ENCODE results near the gene TGFB2. TPM values are rescaled to one million over a fixed set of nuclear protein-coding genes. Genes with fewer than 3 reads are reported as not detected.

TGFB2 gene
- polyA plus RNA-seq, 1 experiment: 4.8 TPM

- Histone ChIP-seq H3K4me3 (ENCODE audit: low read depth, low read length) (no peak overlapping the region), H3K36me3 (ENCODE audit: control insufficient read depth, insufficient read depth, low read length) (no peaks in the 10 kb centered on the region), H3K27me3 (ENCODE audit: control insufficient read depth, insufficient read depth, low read length) (no peaks in the 10 kb centered on the region)
- CTCF ChIA-PET: no interaction called here
- TF ChIP-seq CTCF (IDR thresholded peaks at IDR 0.05; ENCODE audit: insufficient read depth, low read depth, low read length): no peak
- no peak for DNase-seq (ENCODE audit: low read depth)
- POLR2A ChIA-PET: interaction anchor here (0.5 kb wide), 1 partner anchor 8 kb away, joined by 4 read pairs; no protein-coding TSS in a partner anchor
Observed at GRCh38 chr1:218433744-218434143, 88.6 kb downstream of the TGFB2 start.

GRCh38 chr1:218435528-218435927 is 90.4 kb downstream of the TGFB2 start:
- Histone ChIP-seq H3K36me3 (ENCODE audit: control insufficient read depth, insufficient read depth, low read length) (no peaks in the 10 kb centered on the region), H3K27me3 (ENCODE audit: control insufficient read depth, insufficient read depth, low read length) (no peaks in the 10 kb centered on the region), H3K4me3 (ENCODE audit: low read depth, low read length) (no peak overlapping the region)
- TF ChIP-seq CTCF (IDR thresholded peaks at IDR 0.05; ENCODE audit: insufficient read depth, low read depth, low read length): no peak
- ChIA-PET POLR2A (no interaction called here), CTCF (no interaction called here)
- DNase-seq (ENCODE audit: low read depth): no peak

GRCh38 chr1:218436346-218436745 is 91.2 kb downstream of the TGFB2 start:
- no peak for TF ChIP-seq CTCF (IDR thresholded peaks at IDR 0.05; ENCODE audit: insufficient read depth, low read depth, low read length)
- CTCF ChIA-PET: no interaction called here
- POLR2A ChIA-PET: no interaction called here
- no peaks in the 10 kb centered on the region for H3K36me3 ChIP-seq (ENCODE audit: control insufficient read depth, insufficient read depth, low read length)
- H3K4me3 ChIP-seq (ENCODE audit: low read depth, low read length): no peak overlapping the region
- DNase-seq (ENCODE audit: low read depth): no peak
- no peaks in the 10 kb centered on the region for H3K27me3 ChIP-seq (ENCODE audit: control insufficient read depth, insufficient read depth, low read length)

GRCh38 chr1:218436997-218437396 is 91.9 kb downstream of the TGFB2 start:
- CTCF ChIA-PET: no interaction called here
- H3K36me3 ChIP-seq (ENCODE audit: control insufficient read depth, insufficient read depth, low read length): no peaks in the 10 kb centered on the region
- DNase-seq (ENCODE audit: low read depth): no peak

GRCh38 chr1:218439541-218440295 is 94.6 kb downstream of the TGFB2 start:
- no peak for TF ChIP-seq CTCF (IDR thresholded peaks at IDR 0.05; ENCODE audit: insufficient read depth, low read depth, low read length)

More at GRCh38 chr1:218436997-218437396, 91.9 kb downstream of the TGFB2 start:
- Histone ChIP-seq H3K4me3 (ENCODE audit: low read depth, low read length) (no peak overlapping the region), H3K27me3 (ENCODE audit: control insufficient read depth, insufficient read depth, low read length) (no peaks in the 10 kb centered on the region)
- TF ChIP-seq CTCF (IDR thresholded peaks at IDR 0.05; ENCODE audit: insufficient read depth, low read depth, low read length): no peak
- POLR2A ChIA-PET: interaction anchor here (0.6 kb wide), 1 partner anchor 29 kb away, joined by 4 read pairs; no protein-coding TSS in a partner anchor

More at GRCh38 chr1:218439541-218440295, 94.6 kb downstream of the TGFB2 start:
- no peak for DNase-seq (ENCODE audit: low read depth)
- H3K36me3 ChIP-seq (ENCODE audit: control insufficient read depth, insufficient read depth, low read length): no peaks in the 10 kb centered on the region
- H3K4me3 ChIP-seq (ENCODE audit: low read depth, low read length): no peak overlapping the region
- no peaks in the 10 kb centered on the region for H3K27me3 ChIP-seq (ENCODE audit: control insufficient read depth, insufficient read depth, low read length)
- CTCF ChIA-PET: no interaction called here
- POLR2A ChIA-PET: no interaction called here

All from BJ (cell line).